Endothelial cell of umbilical vein (primary cell): ENCODE data around the gene FHIT. TPM values are rescaled to one million over a fixed set of nuclear protein-coding genes. Genes with fewer than 3 reads are reported as not detected.

Experiments used
- BruUV-seq: library from RNA; stranded (reverse); fragments of 400-500 nt; replicated peaks from 2 replicates; lab custom pipeline; 2021; lab: Mats Ljungman, UMichigan
- CTCF ChIA-PET: fragments of 300-600, 350-600 bp; sonication (Branson Sonifier 250); formaldehyde crosslinking; loops from one replicate; lab custom pipeline; 2021; ENCODE audit warnings: antibody characterized with exemption, inconsistent platforms; lab: Charles Lee
- POLR2A ChIA-PET: fragments of 300-600, 350-600 bp; sonication (Branson Sonifier 250); formaldehyde crosslinking; loops from one replicate; lab custom pipeline; 2021; ENCODE audit warnings: antibody characterized with exemption, inconsistent platforms; lab: Charles Lee
- DNase-seq: peaks from one replicate; pipeline ENCODE4 v3.0.0-alpha.2; 2011; ENCODE audit warnings: low read depth, low spot score
- FAIRE-seq: peaks from 2 replicates; lab custom pipeline; 2011; peaks lifted over from hg19 to GRCh38; lab: Jason Lieb, UNC
- H2AFZ ChIP-seq: 2 replicates; pipeline ENCODE4 v1.6.0; 2012; ENCODE audit warnings: low read depth, low read length, control low read depth, inconsistent platforms
- H3K27ac ChIP-seq: 2 replicates; pipeline ENCODE4 v1.5.1; 2011; ENCODE audit warnings: low read depth, mild to moderate bottlenecking, control low read depth, low read length, moderate library complexity; ENCODE audit not compliant: insufficient read depth
- H3K27me3 ChIP-seq, 2 experiments: 2 replicates each; pipeline versions ENCODE4 v1.6.0 to v1.6.1; 2011; ENCODE audit warnings: low read length in 2 of 2, mixed read lengths in 1 of 2; ENCODE audit not compliant: control insufficient read depth in 2 of 2, insufficient read depth in 2 of 2
- H3K36me3 ChIP-seq, 2 experiments: 2 replicates in 1 of 2; 3 replicates in 1 of 2; pipeline ENCODE4 v1.5.1; 2011; ENCODE audit warnings: low read length in 2 of 2, mild to moderate bottlenecking in 1 of 2, moderate library complexity in 1 of 2; ENCODE audit not compliant: control insufficient read depth in 2 of 2, insufficient read depth in 2 of 2; ENCODE audit errors: extremely low read depth in 1 of 2
- H3K4me1 ChIP-seq: 3 replicates; pipeline ENCODE4 v1.5.1; 2011; ENCODE audit warnings: mild to moderate bottlenecking, low read length; ENCODE audit not compliant: control insufficient read depth, insufficient read depth; ENCODE audit errors: extremely low read depth
- H3K4me2 ChIP-seq: 2 replicates; pipeline ENCODE4 v1.6.1; 2011; ENCODE audit warnings: low read length, control low read depth, mixed read lengths; ENCODE audit not compliant: insufficient read depth
- H3K4me3 ChIP-seq, 3 experiments: fragments of 200-600 bp in 1 of 3; sonication (generic), shearing (Covaris generic) in 1 of 3; replicated peaks in 1 of 3; 2 replicates each; pipeline ENCODE4 v1.5.1; 2011 to 2016; ENCODE audit warnings: control low read depth in 3 of 3, low read length in 3 of 3, mild to moderate bottlenecking in 2 of 3, inconsistent platforms in 1 of 3, low read depth in 1 of 3, moderate library complexity in 1 of 3; ENCODE audit not compliant: insufficient read depth in 1 of 3
- H3K79me2 ChIP-seq: 2 replicates; pipeline ENCODE4 v1.6.0; 2012; ENCODE audit warnings: low read length, inconsistent platforms; ENCODE audit not compliant: control insufficient read depth, insufficient read depth
- H3K9ac ChIP-seq: replicated peaks from 2 replicates; pipeline ENCODE3; 2011; ENCODE audit warnings: low read length, control low read depth; ENCODE audit not compliant: insufficient read depth; ENCODE audit errors: extremely low read depth
- H3K9me1 ChIP-seq: replicated peaks from 3 replicates; pipeline ENCODE4 v1.6.0; 2011; ENCODE audit warnings: mild to moderate bottlenecking, low read length; ENCODE audit not compliant: control insufficient read depth, insufficient read depth; ENCODE audit errors: extremely low read depth
- H3K9me3 ChIP-seq: replicated peaks from 2 replicates; pipeline ENCODE4 v1.5.1; 2012; ENCODE audit warnings: low read length, inconsistent platforms; ENCODE audit not compliant: control insufficient read depth, insufficient read depth
- H4K20me1 ChIP-seq: replicated peaks from 2 replicates; pipeline ENCODE3; 2011; ENCODE audit warnings: mild to moderate bottlenecking, low read length; ENCODE audit not compliant: control insufficient read depth, insufficient read depth; ENCODE audit errors: extremely low read depth
- EZH2 ChIP-seq: IDR thresholded peaks from 2 replicates; pipeline ENCODE4 v1.6.1; 2012; ENCODE audit warnings: borderline replicate concordance, low read depth, mild to moderate bottlenecking, moderate library complexity, low read length, inconsistent platforms; ENCODE audit not compliant: severe bottlenecking
- FOS ChIP-seq: IDR thresholded peaks from 2 replicates; pipeline ENCODE4 v1.6.1; 2011; ENCODE audit warnings: mild to moderate bottlenecking, low read length, moderate library complexity, borderline replicate concordance; ENCODE audit not compliant: insufficient read depth
- GATA2 ChIP-seq: IDR thresholded peaks from 2 replicates; pipeline ENCODE4 v1.7.0; 2011; ENCODE audit warnings: low read depth, mild to moderate bottlenecking, moderate library complexity, mixed read lengths, low read length; ENCODE audit not compliant: insufficient read length, insufficient read depth
- JUN ChIP-seq: IDR thresholded peaks from 2 replicates; pipeline ENCODE4 v1.6.1; 2011; ENCODE audit warnings: borderline replicate concordance, low read depth; ENCODE audit not compliant: insufficient read length, insufficient read depth
- MAX ChIP-seq: IDR thresholded peaks from 2 replicates; pipeline ENCODE4 v1.6.1; 2011; ENCODE audit not compliant: insufficient read depth, insufficient read length
- MYC ChIP-seq: IDR thresholded peaks from one replicate; pipeline ENCODE4 v1.6.1; 2011; ENCODE audit warnings: mild to moderate bottlenecking, low read depth, low read length
- POLR2A ChIP-seq: IDR thresholded peaks from 2 replicates; pipeline ENCODE4 v1.6.1; 2012; ENCODE audit warnings: low read depth, mild to moderate bottlenecking, control low read depth, low read length
- POLR2AphosphoS5 ChIP-seq: IDR thresholded peaks from 2 replicates; pipeline ENCODE4 v1.6.1; 2012; ENCODE audit warnings: low read depth, mild to moderate bottlenecking, control low read depth, low read length, moderate library complexity; ENCODE audit not compliant: insufficient read depth
- dilution Hi-C: fragments of 300-500 bp; cut with MboI; formaldehyde crosslinking; loops from one replicate; pipeline ENCODE4 v1.15.0; 2019; ENCODE audit warnings: low sequenced_read_pairs; ENCODE audit not compliant: extremely low pct_ligation_motif_present
- intact Hi-C: fragments of 100-400 bp; cut with micrococcal nuclease; formaldehyde crosslinking; loops from one replicate; pipeline ENCODE4 v1.10.0; 2022
- polyA plus RNA-seq, 4 experiments: library from polyadenylated mRNA; depleted of rRNA in 3 of 4; stranded (reverse) in 3 of 4; unstranded in 1 of 4; fragments of >200 nt; gene quantifications; 2 replicates each; pipeline versions ENCODE4 v1.2.1 to v1.2.3, GENCODE V29; 2011 to 2012; ENCODE audit warnings: missing spikeins in 1 of 4
- total RNA-seq: library from RNA; stranded (reverse); gene quantifications from 2 replicates; pipeline ENCODE4 v1.2.3, GENCODE V29; 2021
- TF ChIP-seq, protein P1 (sequence below), 2 donors: IDR thresholded peaks; 1 replicate in 1 of 2; 2 replicates in 1 of 2; pipeline ENCODE4 v1.5.1; 2011; ENCODE audit warnings: low read length in 2 of 2, mild to moderate bottlenecking in 2 of 2, moderate library complexity in 2 of 2, control low read depth in 1 of 2, inconsistent platforms in 1 of 2, low read depth in 1 of 2; ENCODE audit not compliant: insufficient read depth in 1 of 2; ENCODE audit errors: extremely low read depth in 1 of 2

FHIT gene
- total and polyA plus RNA-seq, 2 donors (not counting 3 experiments of a cell fraction or from before 2014, with no cell fraction given) = 0.47 to 2.2 TPM

DNA sequence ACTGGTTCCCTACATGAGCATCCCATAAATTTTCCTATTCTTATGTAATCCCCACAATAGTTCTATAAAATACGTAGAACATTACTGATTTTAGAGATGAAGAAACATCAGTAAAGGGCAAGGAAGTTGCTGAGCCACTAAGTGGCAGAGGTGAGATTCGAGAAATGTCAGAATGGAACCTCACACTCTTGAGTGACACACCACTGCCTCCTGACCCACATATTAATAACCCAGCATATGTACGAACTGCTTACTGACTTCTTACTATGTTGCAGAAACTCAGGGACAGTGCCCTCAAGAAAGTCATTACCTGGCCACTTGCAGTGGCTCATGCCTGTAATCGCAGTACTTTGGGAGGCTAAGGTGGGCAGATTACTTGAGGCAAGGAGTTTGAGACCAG lies 1022.4 kb downstream of the FHIT start:
- CTCF ChIA-PET = no interaction called here
- dilution Hi-C loops = no loop called here

More for the DNA sequence above, 1022.4 kb downstream of the FHIT start:
- intact Hi-C loops = no loop called here
- no peaks in the 10 kb centered on the region for H3K4me1 ChIP-seq
- no peaks in the 10 kb centered on the region for H4K20me1 ChIP-seq
- H3K9me3 ChIP-seq = no peaks in the 10 kb centered on the region
- no peak overlapping the region for H3K4me3 ChIP-seq
- POLR2A ChIA-PET = no interaction called here
- H3K79me2 ChIP-seq = no peaks in the 10 kb centered on the region
- no peak for DNase-seq
- no peak overlapping the region for H3K4me2 ChIP-seq
- BruUV-seq = no TSS peak
- no peak overlapping the region for H3K27ac ChIP-seq
- FAIRE-seq = no peak
- no peak overlapping the region for H3K9ac ChIP-seq
- H2AFZ ChIP-seq = no peak overlapping the region
- H3K36me3 ChIP-seq = no peaks in the 10 kb centered on the region
- TF ChIP-seq POLR2A (no peak), POLR2AphosphoS5 (no peak), GATA2 (no peak), EZH2 (no peak), MAX (no peak), MYC (no peak), JUN (no peak), FOS (no peak)
- TF ChIP-seq, protein P1, sequence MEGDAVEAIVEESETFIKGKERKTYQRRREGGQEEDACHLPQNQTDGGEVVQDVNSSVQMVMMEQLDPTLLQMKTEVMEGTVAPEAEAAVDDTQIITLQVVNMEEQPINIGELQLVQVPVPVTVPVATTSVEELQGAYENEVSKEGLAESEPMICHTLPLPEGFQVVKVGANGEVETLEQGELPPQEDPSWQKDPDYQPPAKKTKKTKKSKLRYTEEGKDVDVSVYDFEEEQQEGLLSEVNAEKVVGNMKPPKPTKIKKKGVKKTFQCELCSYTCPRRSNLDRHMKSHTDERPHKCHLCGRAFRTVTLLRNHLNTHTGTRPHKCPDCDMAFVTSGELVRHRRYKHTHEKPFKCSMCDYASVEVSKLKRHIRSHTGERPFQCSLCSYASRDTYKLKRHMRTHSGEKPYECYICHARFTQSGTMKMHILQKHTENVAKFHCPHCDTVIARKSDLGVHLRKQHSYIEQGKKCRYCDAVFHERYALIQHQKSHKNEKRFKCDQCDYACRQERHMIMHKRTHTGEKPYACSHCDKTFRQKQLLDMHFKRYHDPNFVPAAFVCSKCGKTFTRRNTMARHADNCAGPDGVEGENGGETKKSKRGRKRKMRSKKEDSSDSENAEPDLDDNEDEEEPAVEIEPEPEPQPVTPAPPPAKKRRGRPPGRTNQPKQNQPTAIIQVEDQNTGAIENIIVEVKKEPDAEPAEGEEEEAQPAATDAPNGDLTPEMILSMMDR (IDR thresholded peaks at IDR 0.05; ENCODE audit: extremely low read depth in 1 of 2, insufficient read depth in 1 of 2, low read depth in 1 of 2, low read length in 2 of 2) = no peak
- H3K9me1 ChIP-seq = no peaks in the 10 kb centered on the region
- no peaks in the 10 kb centered on the region for H3K27me3 ChIP-seq
